Loucy (cell line): ENCODE data around the gene ASB11.

ENCODE experiments used
- EZH2phosphoT487 ChIP-seq: fragments of 200-600 bp; IDR thresholded peaks from 2 replicates; pipeline ENCODE4 v1.6.1; 2018; ENCODE audit warnings: antibody characterized with exemption, mild to moderate bottlenecking, moderate library complexity, borderline replicate concordance
- TF ChIP-seq, protein P1 (sequence below): fragments of 200-600 bp; sonication (generic); conservative IDR thresholded peaks from 2 replicates; pipeline ENCODE4 v1.5.1; 2014; ENCODE audit warnings: mild to moderate bottlenecking, antibody characterized with exemption, low read length

DNA sequence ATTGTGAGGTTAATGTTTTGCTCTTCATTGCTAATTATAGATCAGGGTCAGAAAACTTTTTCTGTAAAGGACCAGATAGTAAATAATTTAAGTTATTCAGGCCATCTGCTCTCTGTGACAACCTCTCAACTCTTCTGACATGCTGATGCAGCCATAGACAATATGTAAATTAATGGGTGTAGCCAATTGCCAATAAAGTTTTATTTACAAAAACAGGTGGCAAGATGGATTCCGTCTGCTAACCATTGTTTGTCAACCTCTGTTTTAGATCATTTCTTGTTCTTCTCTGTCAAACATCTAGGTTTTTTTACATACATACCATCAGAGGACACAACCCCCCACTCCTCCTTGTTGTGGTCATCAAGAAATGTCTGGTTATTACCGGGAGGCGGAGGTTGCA, 79.3 kb downstream of the ASB11 start:
- TF ChIP-seq, protein P1, sequence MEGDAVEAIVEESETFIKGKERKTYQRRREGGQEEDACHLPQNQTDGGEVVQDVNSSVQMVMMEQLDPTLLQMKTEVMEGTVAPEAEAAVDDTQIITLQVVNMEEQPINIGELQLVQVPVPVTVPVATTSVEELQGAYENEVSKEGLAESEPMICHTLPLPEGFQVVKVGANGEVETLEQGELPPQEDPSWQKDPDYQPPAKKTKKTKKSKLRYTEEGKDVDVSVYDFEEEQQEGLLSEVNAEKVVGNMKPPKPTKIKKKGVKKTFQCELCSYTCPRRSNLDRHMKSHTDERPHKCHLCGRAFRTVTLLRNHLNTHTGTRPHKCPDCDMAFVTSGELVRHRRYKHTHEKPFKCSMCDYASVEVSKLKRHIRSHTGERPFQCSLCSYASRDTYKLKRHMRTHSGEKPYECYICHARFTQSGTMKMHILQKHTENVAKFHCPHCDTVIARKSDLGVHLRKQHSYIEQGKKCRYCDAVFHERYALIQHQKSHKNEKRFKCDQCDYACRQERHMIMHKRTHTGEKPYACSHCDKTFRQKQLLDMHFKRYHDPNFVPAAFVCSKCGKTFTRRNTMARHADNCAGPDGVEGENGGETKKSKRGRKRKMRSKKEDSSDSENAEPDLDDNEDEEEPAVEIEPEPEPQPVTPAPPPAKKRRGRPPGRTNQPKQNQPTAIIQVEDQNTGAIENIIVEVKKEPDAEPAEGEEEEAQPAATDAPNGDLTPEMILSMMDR, result no peak
- TF ChIP-seq EZH2phosphoT487, result no peak
